Astrocyte (in vitro differentiated cells and primary cell): ENCODE measurements around the gene BANK1.

Source experiments
- EZH2 ChIP-seq: IDR thresholded peaks from 2 replicates; pipeline ENCODE4 v1.6.1; 2012; ENCODE audit warnings: mild to moderate bottlenecking, low read length, inconsistent platforms; ENCODE audit not compliant: insufficient read depth
- TF ChIP-seq, protein P1 (sequence below): IDR thresholded peaks from 2 replicates; pipeline ENCODE4 v1.5.1; 2011; ENCODE audit warnings: low read depth, mild to moderate bottlenecking, inconsistent platforms, low read length, moderate library complexity; ENCODE audit not compliant: insufficient read depth

DNA sequence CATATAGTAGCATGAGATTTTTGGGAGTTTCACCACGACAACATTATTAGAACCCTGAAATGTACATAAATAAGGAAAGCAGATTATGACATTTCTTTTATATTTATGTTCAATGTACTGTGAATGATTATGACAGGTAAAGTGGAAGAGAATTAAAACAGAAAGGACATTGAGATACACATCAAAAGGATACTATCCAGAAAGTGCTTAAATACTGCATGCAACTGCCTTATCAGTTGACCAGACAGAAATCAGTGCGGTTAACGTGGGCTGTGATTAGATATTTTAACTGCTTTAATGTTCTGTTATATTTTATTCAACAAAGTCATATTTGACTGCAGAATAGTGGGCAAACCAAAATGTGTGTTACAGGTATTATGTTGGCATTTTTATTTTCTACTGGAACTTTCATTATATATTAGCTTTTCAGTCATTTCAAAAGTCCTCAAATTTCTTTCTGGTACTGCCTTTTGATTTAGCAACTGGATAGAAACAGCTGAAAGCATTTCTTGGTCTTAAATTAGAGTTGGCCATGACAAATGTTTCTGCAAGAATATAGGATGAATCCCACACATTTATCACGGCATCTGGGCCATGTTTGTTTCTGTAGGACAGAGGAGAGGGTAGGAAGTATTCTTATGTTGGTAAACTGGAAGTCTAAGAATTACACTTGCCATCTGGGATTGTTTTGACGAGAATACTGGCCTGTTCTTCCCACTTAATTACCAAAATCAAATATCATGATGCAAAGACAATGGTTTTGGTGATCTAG lies 299.5 kb downstream of the BANK1 start:
- TF ChIP-seq EZH2: no peak
- TF ChIP-seq, protein P1, sequence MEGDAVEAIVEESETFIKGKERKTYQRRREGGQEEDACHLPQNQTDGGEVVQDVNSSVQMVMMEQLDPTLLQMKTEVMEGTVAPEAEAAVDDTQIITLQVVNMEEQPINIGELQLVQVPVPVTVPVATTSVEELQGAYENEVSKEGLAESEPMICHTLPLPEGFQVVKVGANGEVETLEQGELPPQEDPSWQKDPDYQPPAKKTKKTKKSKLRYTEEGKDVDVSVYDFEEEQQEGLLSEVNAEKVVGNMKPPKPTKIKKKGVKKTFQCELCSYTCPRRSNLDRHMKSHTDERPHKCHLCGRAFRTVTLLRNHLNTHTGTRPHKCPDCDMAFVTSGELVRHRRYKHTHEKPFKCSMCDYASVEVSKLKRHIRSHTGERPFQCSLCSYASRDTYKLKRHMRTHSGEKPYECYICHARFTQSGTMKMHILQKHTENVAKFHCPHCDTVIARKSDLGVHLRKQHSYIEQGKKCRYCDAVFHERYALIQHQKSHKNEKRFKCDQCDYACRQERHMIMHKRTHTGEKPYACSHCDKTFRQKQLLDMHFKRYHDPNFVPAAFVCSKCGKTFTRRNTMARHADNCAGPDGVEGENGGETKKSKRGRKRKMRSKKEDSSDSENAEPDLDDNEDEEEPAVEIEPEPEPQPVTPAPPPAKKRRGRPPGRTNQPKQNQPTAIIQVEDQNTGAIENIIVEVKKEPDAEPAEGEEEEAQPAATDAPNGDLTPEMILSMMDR: no peak
